BE2C (cell line): ENCODE results near the gene MRPS7.

Experiments used
- DNase-seq: peaks from one replicate; pipeline ENCODE4 v3.0.0-alpha.2; 2020
- H3K27me3 ChIP-seq: fragments of 250-450 bp; sonication (Bioruptor Pico); 2 replicates; pipeline ENCODE4 v1.5.1; 2020; ENCODE audit warnings: mild to moderate bottlenecking
- H3K36me3 ChIP-seq: fragments of 250-450 bp; sonication (Bioruptor Pico); 2 replicates; pipeline ENCODE4 v1.5.1; 2020; ENCODE audit warnings: mild to moderate bottlenecking
- H3K4me1 ChIP-seq: fragments of 250-450 bp; sonication (Bioruptor Pico); 2 replicates; pipeline ENCODE4 v1.5.1; 2020
- H3K4me3 ChIP-seq: 2 replicates; pipeline ENCODE4 v1.5.1; 2011; ENCODE audit warnings: low read depth, low read length
- H3K9me3 ChIP-seq: fragments of 250-450 bp; sonication (Bioruptor Pico); 2 replicates; pipeline ENCODE4 v1.5.1; 2020
- CTCF ChIP-seq: IDR thresholded peaks from 2 replicates; pipeline ENCODE4 v1.5.1; 2012; ENCODE audit warnings: mild to moderate bottlenecking, low read depth, low read length

The MRPS7 gene

GRCh38 chr17:75241502-75241901, 20.2 kb upstream of the MRPS7 start:
- TF ChIP-seq CTCF, result no peak
- H3K36me3 ChIP-seq, result peaks cover 82% of the 10 kb centered on the region
- no peaks in the 10 kb centered on the region for H3K9me3 ChIP-seq
- H3K4me1 ChIP-seq, result no peaks in the 10 kb centered on the region; the same call in 1 of the 2 replicates
- H3K27me3 ChIP-seq, result no peaks in the 10 kb centered on the region
- no peak overlapping the region for H3K4me3 ChIP-seq
- DNase-seq, result no peak

- Histone ChIP-seq H3K27me3 (no peaks in the 10 kb centered on the region), H3K9me3 (no peaks in the 10 kb centered on the region), H3K36me3 (peaks cover 79% of the 10 kb centered on the region), H3K4me3 (no peak overlapping the region), H3K4me1 (no peaks in the 10 kb centered on the region; the same call in 1 of the 2 replicates)
- DNase-seq, result no peak
- TF ChIP-seq CTCF, result no peak
Measured at GRCh38 chr17:75241996-75242460, 19.7 kb upstream of the MRPS7 start.

- no peak for TF ChIP-seq CTCF
- Histone ChIP-seq H3K4me1 (no peaks in the 10 kb centered on the region; the same call in 1 of the 2 replicates), H3K9me3 (no peaks in the 10 kb centered on the region), H3K36me3 (peaks cover 73% of the 10 kb centered on the region), H3K27me3 (no peaks in the 10 kb centered on the region), H3K4me3 (no peak overlapping the region)
- DNase-seq, result no peak
Measured at GRCh38 chr17:75242461-75243042, 19.1 kb upstream of the MRPS7 start.

- no peak for TF ChIP-seq CTCF
- Histone ChIP-seq H3K27me3 (no peaks in the 10 kb centered on the region), H3K4me3 (no peak overlapping the region), H3K9me3 (no peaks in the 10 kb centered on the region), H3K4me1 (no peaks in the 10 kb centered on the region; the same call in 1 of the 2 replicates), H3K36me3 (peaks cover 60% of the 10 kb centered on the region)
- no peak for DNase-seq
Measured at GRCh38 chr17:75244133-75244866, 17.4 kb upstream of the MRPS7 start.

GRCh38 chr17:75245011-75245410, 16.7 kb upstream of the MRPS7 start:
- Histone ChIP-seq H3K27me3 (no peaks in the 10 kb centered on the region), H3K4me1 (peaks cover 2% of the 10 kb centered on the region; the same call in 1 of the 2 replicates), H3K9me3 (no peaks in the 10 kb centered on the region), H3K36me3 (peaks cover 55% of the 10 kb centered on the region), H3K4me3 (no peak overlapping the region)
- TF ChIP-seq CTCF, result no peak
- DNase-seq, result no peak

GRCh38 chr17:75246404-75246803, 15.3 kb upstream of the MRPS7 start:
- H3K27me3 ChIP-seq, result no peaks in the 10 kb centered on the region
- TF ChIP-seq CTCF, result no peak
- H3K4me3 ChIP-seq, result no peak overlapping the region
- H3K4me1 ChIP-seq, result peaks cover 4% of the 10 kb centered on the region; the same call in 1 of the 2 replicates
- no peaks in the 10 kb centered on the region for H3K9me3 ChIP-seq
- no peak for DNase-seq
- peaks cover 41% of the 10 kb centered on the region for H3K36me3 ChIP-seq
